ENCODE measurements around the gene MARCHF3. TPM values are rescaled to one million over a fixed set of nuclear protein-coding genes. Genes with fewer than 3 reads are reported as not detected.

The MARCHF3 gene
- total and polyA plus RNA-seq, 10 of the 15 experiments (the other 5 are each of a cell fraction or from before 2014, with no cell fraction given) = 3.6 to 24.1 (median 11.3) TPM

DNA sequence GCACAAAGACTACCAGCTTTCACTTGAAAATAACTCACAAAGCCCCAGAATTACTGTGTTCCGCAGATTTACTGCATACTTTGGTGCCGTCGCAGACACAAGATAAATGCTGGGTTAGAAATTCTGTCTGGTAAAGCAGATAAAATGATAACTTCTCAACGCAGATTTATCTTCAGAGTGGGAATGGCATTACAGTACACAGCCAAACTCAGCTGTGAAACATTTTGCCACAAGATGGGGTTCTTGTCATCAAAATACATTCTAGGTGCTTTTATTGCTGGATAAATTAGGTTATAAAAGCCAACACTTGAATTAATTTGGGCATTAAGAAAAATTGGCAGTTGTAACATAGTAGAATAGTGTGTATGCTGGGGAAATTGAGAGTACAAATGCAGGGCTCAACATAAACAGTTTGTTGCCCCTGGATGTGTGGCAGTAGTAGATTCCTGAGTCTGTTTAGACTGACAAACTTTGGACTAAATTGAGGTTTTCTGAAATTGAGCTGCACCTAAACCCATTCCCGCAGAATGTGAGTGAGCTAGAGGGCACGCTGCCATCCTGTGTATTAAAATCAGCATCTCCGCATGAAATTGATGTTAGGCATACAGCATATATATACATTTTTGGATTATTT lies 192.3 kb downstream of the MARCHF3 start:
- DNase-seq (ENCODE audit: low read depth, low spot score) (no peak), ATAC-seq (no peak; the same call in 2 of the 3 replicates), FAIRE-seq (no peak)
- RAD21 ChIA-PET (ENCODE audit: unreplicated experiment) = interaction anchor here (0.6 to 1.7 kb wide), 7 partner anchors 11 to 655 kb away, joined by 3 to 5 read pairs (median 3); no protein-coding TSS in a partner anchor
- POLR2A ChIA-PET = no interaction called here
- H3K4me2 ChIP-seq (ENCODE audit: control insufficient read depth, insufficient read depth) = no peak overlapping the region
- CTCF ChIA-PET = interaction anchor here (0.6 to 2.0 kb wide), 9 partner anchors 11 to 608 kb away, joined by 3 to 10 read pairs (median 4); no protein-coding TSS in a partner anchor
- no peak overlapping the region for H3K4me3 ChIP-seq
- H3K27ac ChIP-seq (ENCODE audit: control insufficient read depth, insufficient read depth) = no peak overlapping the region
- in situ Hi-C loops (cut with MboI) = no loop called here
- peaks cover 11 to 14% of the 10 kb centered on the region in 2 experiments for H3K36me3 ChIP-seq (ENCODE audit: control insufficient read depth in 2 of 2, insufficient read depth in 2 of 2, low read length in 1 of 2)
- SMC1A ChIA-PET (ENCODE audit: uncharacterized antibody, unreplicated experiment) = interaction anchor here (0.8 to 2.2 kb wide), 9 partner anchors 12 to 475 kb away, joined by 3 to 9 read pairs (median 3); no protein-coding TSS in a partner anchor
- intact Hi-C loops (cut with micrococcal nuclease; ENCODE audit: unreplicated experiment) = no loop called here
- no peaks in the 10 kb centered on the region for H4K20me1 ChIP-seq (ENCODE audit: control insufficient read depth, insufficient read depth)
- H3K9ac ChIP-seq (ENCODE audit: control insufficient read depth, insufficient read depth, low read length) = no peak overlapping the region
- H3K4me1 ChIP-seq (ENCODE audit: control insufficient read depth, insufficient read depth, low read length) = no peaks in the 10 kb centered on the region
- no peaks in the 10 kb centered on the region for H3K27me3 ChIP-seq (replicated peaks in 1 of 2; ENCODE audit: control insufficient read depth in 2 of 2, insufficient read depth in 2 of 2, low read length in 1 of 2)
- 84% methylated on average over 7 of the region's 7 CpGs for WGBS (ENCODE audit: insufficient coverage, insufficient replicate concordance, low lambda C conversion rate, missing lambda C conversion rate)
- BruUV-seq (replicated peaks) = no TSS peak
- H2AFZ ChIP-seq (ENCODE audit: control insufficient read depth, low read depth, low read length) = no peak overlapping the region
- H3K79me2 ChIP-seq (ENCODE audit: control insufficient read depth, insufficient read depth, low read length) = no peaks in the 10 kb centered on the region
- no peaks in the 10 kb centered on the region for H3K9me3 ChIP-seq (replicated peaks; ENCODE audit: control insufficient read depth, insufficient read depth, low read length)
- TF ChIP-seq, protein P1, sequence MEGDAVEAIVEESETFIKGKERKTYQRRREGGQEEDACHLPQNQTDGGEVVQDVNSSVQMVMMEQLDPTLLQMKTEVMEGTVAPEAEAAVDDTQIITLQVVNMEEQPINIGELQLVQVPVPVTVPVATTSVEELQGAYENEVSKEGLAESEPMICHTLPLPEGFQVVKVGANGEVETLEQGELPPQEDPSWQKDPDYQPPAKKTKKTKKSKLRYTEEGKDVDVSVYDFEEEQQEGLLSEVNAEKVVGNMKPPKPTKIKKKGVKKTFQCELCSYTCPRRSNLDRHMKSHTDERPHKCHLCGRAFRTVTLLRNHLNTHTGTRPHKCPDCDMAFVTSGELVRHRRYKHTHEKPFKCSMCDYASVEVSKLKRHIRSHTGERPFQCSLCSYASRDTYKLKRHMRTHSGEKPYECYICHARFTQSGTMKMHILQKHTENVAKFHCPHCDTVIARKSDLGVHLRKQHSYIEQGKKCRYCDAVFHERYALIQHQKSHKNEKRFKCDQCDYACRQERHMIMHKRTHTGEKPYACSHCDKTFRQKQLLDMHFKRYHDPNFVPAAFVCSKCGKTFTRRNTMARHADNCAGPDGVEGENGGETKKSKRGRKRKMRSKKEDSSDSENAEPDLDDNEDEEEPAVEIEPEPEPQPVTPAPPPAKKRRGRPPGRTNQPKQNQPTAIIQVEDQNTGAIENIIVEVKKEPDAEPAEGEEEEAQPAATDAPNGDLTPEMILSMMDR (IDR thresholded peaks at IDR 0.05 in 2 of 3, conservative IDR thresholded peaks at IDR 0.05 in 1 of 3; ENCODE audit: control insufficient read depth in 2 of 3, extremely low read depth in 1 of 3, insufficient read depth in 1 of 3, low read depth in 3 of 3, low read length in 3 of 3) = peak in 1 of 3 experiments; percentile 36; a peak in 1 of 6 replicates
- TF ChIP-seq TCF7 (IDR thresholded peaks at IDR 0.05; ENCODE audit: borderline replicate concordance) (no peak), ATF7 (IDR thresholded peaks at IDR 0.05; ENCODE audit: low read depth) (no peak), POU2F2 (IDR thresholded peaks at IDR 0.05; ENCODE audit: borderline replicate concordance, low read depth, low read length) (no peak), HDGF (IDR thresholded peaks at IDR 0.05) (no peak), RAD21 (IDR thresholded peaks at IDR 0.05; ENCODE audit: insufficient read depth, low read depth, low read length) (peak; percentile 36; the same call in 1 of the 2 replicates), STAT1 (conservative IDR thresholded peaks at IDR 0.05) (no peak), RBBP5 (conservative IDR thresholded peaks at IDR 0.05) (no peak), EP300 (IDR thresholded peaks at IDR 0.05; ENCODE audit: borderline replicate concordance in 1 of 2, control insufficient read depth in 1 of 2, low read depth in 2 of 2, low read length in 2 of 2) (no peak), SRF (IDR thresholded peaks at IDR 0.05; ENCODE audit: low read depth in 2 of 2, low read length in 2 of 2) (no peak)
- TF ChIP-seq, protein P2, sequence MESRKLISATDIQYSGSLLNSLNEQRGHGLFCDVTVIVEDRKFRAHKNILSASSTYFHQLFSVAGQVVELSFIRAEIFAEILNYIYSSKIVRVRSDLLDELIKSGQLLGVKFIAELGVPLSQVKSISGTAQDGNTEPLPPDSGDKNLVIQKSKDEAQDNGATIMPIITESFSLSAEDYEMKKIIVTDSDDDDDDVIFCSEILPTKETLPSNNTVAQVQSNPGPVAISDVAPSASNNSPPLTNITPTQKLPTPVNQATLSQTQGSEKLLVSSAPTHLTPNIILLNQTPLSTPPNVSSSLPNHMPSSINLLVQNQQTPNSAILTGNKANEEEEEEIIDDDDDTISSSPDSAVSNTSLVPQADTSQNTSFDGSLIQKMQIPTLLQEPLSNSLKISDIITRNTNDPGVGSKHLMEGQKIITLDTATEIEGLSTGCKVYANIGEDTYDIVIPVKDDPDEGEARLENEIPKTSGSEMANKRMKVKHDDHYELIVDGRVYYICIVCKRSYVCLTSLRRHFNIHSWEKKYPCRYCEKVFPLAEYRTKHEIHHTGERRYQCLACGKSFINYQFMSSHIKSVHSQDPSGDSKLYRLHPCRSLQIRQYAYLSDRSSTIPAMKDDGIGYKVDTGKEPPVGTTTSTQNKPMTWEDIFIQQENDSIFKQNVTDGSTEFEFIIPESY (IDR thresholded peaks at IDR 0.05) = no peak
- TF ChIP-seq, protein P3, sequence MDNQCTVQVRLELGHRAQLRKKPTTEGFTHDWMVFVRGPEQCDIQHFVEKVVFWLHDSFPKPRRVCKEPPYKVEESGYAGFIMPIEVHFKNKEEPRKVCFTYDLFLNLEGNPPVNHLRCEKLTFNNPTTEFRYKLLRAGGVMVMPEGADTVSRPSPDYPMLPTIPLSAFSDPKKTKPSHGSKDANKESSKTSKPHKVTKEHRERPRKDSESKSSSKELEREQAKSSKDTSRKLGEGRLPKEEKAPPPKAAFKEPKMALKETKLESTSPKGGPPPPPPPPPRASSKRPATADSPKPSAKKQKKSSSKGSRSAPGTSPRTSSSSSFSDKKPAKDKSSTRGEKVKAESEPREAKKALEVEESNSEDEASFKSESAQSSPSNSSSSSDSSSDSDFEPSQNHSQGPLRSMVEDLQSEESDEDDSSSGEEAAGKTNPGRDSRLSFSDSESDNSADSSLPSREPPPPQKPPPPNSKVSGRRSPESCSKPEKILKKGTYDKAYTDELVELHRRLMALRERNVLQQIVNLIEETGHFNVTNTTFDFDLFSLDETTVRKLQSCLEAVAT (IDR thresholded peaks at IDR 0.05) = no peak
- TF ChIP-seq, protein P4, sequence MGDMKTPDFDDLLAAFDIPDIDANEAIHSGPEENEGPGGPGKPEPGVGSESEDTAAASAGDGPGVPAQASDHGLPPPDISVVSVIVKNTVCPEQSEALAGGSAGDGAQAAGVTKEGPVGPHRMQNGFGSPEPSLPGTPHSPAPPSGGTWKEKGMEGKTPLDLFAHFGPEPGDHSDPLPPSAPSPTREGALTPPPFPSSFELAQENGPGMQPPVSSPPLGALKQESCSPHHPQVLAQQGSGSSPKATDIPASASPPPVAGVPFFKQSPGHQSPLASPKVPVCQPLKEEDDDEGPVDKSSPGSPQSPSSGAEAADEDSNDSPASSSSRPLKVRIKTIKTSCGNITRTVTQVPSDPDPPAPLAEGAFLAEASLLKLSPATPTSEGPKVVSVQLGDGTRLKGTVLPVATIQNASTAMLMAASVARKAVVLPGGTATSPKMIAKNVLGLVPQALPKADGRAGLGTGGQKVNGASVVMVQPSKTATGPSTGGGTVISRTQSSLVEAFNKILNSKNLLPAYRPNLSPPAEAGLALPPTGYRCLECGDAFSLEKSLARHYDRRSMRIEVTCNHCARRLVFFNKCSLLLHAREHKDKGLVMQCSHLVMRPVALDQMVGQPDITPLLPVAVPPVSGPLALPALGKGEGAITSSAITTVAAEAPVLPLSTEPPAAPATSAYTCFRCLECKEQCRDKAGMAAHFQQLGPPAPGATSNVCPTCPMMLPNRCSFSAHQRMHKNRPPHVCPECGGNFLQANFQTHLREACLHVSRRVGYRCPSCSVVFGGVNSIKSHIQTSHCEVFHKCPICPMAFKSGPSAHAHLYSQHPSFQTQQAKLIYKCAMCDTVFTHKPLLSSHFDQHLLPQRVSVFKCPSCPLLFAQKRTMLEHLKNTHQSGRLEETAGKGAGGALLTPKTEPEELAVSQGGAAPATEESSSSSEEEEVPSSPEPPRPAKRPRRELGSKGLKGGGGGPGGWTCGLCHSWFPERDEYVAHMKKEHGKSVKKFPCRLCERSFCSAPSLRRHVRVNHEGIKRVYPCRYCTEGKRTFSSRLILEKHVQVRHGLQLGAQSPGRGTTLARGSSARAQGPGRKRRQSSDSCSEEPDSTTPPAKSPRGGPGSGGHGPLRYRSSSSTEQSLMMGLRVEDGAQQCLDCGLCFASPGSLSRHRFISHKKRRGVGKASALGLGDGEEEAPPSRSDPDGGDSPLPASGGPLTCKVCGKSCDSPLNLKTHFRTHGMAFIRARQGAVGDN (IDR thresholded peaks at IDR 0.05) = no peak

Measured in GM12878 (cell line).